ENCODE results near the gene NDUFAF3. TPM values are rescaled to one million over a fixed set of nuclear protein-coding genes. Genes with fewer than 3 reads are reported as not detected.
A peak's percentile ranks its signal among the peaks of the same experiment; 100 is the strongest.

NDUFAF3 gene
- total RNA-seq, 1 experiment from 2014 or later: 36.8 TPM

DNA sequence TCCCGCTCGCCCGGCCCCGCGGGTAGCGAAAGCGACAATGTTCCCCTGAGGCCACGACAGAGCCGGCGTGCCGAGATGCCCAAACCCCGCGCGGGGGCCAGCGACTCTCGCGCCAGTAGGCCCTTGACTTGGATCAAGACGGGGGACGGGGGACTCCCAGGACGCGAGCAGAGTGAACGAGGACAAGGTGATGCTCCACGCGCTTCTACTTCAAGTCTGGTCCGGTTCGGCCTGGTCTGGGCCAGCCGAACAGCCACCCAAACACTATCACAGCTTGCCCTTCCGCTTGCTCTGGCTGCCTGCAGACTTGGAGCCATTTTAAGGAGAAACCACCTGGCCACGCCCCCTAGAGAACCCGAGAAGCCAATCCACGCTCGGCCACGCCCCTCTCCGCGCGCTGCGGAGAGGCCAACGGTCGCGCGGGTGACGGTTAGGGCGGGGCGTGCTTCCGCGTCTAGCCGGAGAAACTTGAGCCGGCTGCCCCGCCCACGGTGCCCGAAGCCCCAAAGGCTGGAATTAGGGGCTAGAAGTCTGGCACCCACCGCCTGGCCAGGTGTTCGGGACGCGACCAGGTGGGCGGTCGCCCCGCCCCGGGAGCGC lies 608 bp upstream of the NDUFAF3 start (continued):
- peak; percentile 12; the same call in 1 of the 2 replicates for TF ChIP-seq USF2 (CRISPR knock-in tag; IDR thresholded peaks at IDR 0.05)
- TF ChIP-seq ZNF281 (CRISPR knock-in tag; IDR thresholded peaks at IDR 0.05): 0 out of 2 replicates have a peak, but pooled peaks have one; percentile 41
- TF ChIP-seq NFYB (CRISPR knock-in tag; conservative IDR thresholded peaks at IDR 0.05; ENCODE audit: low read depth): no peak; the same call in 1 of the 2 replicates
- TF ChIP-seq ETV6 (CRISPR knock-in tag; IDR thresholded peaks at IDR 0.05): peak; percentile 61
- TF ChIP-seq MAX (CRISPR knock-in tag; IDR thresholded peaks at IDR 0.05): 0 out of 2 replicates have a peak, but pooled peaks have one; percentile 64
- no peak for TF ChIP-seq CBFB (CRISPR knock-in tag; IDR thresholded peaks at IDR 0.05; ENCODE audit: low read depth)
- TF ChIP-seq, protein P1, sequence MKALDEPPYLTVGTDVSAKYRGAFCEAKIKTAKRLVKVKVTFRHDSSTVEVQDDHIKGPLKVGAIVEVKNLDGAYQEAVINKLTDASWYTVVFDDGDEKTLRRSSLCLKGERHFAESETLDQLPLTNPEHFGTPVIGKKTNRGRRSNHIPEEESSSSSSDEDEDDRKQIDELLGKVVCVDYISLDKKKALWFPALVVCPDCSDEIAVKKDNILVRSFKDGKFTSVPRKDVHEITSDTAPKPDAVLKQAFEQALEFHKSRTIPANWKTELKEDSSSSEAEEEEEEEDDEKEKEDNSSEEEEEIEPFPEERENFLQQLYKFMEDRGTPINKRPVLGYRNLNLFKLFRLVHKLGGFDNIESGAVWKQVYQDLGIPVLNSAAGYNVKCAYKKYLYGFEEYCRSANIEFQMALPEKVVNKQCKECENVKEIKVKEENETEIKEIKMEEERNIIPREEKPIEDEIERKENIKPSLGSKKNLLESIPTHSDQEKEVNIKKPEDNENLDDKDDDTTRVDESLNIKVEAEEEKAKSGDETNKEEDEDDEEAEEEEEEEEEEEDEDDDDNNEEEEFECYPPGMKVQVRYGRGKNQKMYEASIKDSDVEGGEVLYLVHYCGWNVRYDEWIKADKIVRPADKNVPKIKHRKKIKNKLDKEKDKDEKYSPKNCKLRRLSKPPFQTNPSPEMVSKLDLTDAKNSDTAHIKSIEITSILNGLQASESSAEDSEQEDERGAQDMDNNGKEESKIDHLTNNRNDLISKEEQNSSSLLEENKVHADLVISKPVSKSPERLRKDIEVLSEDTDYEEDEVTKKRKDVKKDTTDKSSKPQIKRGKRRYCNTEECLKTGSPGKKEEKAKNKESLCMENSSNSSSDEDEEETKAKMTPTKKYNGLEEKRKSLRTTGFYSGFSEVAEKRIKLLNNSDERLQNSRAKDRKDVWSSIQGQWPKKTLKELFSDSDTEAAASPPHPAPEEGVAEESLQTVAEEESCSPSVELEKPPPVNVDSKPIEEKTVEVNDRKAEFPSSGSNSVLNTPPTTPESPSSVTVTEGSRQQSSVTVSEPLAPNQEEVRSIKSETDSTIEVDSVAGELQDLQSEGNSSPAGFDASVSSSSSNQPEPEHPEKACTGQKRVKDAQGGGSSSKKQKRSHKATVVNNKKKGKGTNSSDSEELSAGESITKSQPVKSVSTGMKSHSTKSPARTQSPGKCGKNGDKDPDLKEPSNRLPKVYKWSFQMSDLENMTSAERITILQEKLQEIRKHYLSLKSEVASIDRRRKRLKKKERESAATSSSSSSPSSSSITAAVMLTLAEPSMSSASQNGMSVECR (CRISPR knock-in tag; IDR thresholded peaks at IDR 0.05; ENCODE audit: borderline replicate concordance): no peak; the same call in 1 of the 2 replicates
- TF ChIP-seq, protein P2, sequence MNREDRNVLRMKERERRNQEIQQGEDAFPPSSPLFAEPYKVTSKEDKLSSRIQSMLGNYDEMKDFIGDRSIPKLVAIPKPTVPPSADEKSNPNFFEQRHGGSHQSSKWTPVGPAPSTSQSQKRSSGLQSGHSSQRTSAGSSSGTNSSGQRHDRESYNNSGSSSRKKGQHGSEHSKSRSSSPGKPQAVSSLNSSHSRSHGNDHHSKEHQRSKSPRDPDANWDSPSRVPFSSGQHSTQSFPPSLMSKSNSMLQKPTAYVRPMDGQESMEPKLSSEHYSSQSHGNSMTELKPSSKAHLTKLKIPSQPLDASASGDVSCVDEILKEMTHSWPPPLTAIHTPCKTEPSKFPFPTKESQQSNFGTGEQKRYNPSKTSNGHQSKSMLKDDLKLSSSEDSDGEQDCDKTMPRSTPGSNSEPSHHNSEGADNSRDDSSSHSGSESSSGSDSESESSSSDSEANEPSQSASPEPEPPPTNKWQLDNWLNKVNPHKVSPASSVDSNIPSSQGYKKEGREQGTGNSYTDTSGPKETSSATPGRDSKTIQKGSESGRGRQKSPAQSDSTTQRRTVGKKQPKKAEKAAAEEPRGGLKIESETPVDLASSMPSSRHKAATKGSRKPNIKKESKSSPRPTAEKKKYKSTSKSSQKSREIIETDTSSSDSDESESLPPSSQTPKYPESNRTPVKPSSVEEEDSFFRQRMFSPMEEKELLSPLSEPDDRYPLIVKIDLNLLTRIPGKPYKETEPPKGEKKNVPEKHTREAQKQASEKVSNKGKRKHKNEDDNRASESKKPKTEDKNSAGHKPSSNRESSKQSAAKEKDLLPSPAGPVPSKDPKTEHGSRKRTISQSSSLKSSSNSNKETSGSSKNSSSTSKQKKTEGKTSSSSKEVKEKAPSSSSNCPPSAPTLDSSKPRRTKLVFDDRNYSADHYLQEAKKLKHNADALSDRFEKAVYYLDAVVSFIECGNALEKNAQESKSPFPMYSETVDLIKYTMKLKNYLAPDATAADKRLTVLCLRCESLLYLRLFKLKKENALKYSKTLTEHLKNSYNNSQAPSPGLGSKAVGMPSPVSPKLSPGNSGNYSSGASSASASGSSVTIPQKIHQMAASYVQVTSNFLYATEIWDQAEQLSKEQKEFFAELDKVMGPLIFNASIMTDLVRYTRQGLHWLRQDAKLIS (CRISPR knock-in tag; IDR thresholded peaks at IDR 0.05; ENCODE audit: borderline replicate concordance): peak; percentile 16; the same call in 1 of the 2 replicates
- 0 out of 2 replicates have a peak, but pooled peaks have one; percentile 57 for TF ChIP-seq NFE2L1 (CRISPR knock-in tag; IDR thresholded peaks at IDR 0.05)
- TF ChIP-seq, protein P3, sequence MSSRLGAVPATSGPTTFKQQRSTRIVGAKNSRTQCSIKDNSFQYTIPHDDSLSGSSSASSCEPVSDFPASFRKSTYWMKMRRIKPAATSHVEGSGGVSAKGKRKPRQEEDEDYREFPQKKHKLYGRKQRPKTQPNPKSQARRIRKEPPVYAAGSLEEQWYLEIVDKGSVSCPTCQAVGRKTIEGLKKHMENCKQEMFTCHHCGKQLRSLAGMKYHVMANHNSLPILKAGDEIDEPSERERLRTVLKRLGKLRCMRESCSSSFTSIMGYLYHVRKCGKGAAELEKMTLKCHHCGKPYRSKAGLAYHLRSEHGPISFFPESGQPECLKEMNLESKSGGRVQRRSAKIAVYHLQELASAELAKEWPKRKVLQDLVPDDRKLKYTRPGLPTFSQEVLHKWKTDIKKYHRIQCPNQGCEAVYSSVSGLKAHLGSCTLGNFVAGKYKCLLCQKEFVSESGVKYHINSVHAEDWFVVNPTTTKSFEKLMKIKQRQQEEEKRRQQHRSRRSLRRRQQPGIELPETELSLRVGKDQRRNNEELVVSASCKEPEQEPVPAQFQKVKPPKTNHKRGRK (CRISPR knock-in tag; IDR thresholded peaks at IDR 0.05; ENCODE audit: borderline replicate concordance): no peak
- TF ChIP-seq SMAD3 (CRISPR knock-in tag; IDR thresholded peaks at IDR 0.05; ENCODE audit: borderline replicate concordance): peak; percentile 53; the same call in 1 of the 2 replicates
- no peak for TF ChIP-seq ZNF263 (CRISPR knock-in tag; IDR thresholded peaks at IDR 0.05; ENCODE audit: low read depth)
- TF ChIP-seq, protein P4, sequence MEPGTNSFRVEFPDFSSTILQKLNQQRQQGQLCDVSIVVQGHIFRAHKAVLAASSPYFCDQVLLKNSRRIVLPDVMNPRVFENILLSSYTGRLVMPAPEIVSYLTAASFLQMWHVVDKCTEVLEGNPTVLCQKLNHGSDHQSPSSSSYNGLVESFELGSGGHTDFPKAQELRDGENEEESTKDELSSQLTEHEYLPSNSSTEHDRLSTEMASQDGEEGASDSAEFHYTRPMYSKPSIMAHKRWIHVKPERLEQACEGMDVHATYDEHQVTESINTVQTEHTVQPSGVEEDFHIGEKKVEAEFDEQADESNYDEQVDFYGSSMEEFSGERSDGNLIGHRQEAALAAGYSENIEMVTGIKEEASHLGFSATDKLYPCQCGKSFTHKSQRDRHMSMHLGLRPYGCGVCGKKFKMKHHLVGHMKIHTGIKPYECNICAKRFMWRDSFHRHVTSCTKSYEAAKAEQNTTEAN (CRISPR knock-in tag; IDR thresholded peaks at IDR 0.05): no peak
- TF ChIP-seq FOXK1 (CRISPR knock-in tag; IDR thresholded peaks at IDR 0.05): peak; percentile 7; the same call in 1 of the 2 replicates
- no peak for TF ChIP-seq OVOL2 (CRISPR knock-in tag; IDR thresholded peaks at IDR 0.05; ENCODE audit: borderline replicate concordance)
- TF ChIP-seq PRRX2 (CRISPR knock-in tag; IDR thresholded peaks at IDR 0.05): peak; percentile 69; the same call in 1 of the 2 replicates
- 0 out of 2 replicates have a peak, but pooled peaks have one; percentile 50 for TF ChIP-seq NR2C2 (CRISPR knock-in tag; IDR thresholded peaks at IDR 0.05)
- no peak for TF ChIP-seq ZNF423 (CRISPR knock-in tag; IDR thresholded peaks at IDR 0.05)
- 0 out of 2 replicates have a peak, but pooled peaks have one; percentile 12 for TF ChIP-seq TCF7 (CRISPR knock-in tag; IDR thresholded peaks at IDR 0.05; ENCODE audit: low read depth)
